ENCODE data around the gene GPR39. TPM values are rescaled to one million over a fixed set of nuclear protein-coding genes. Genes with fewer than 3 reads are reported as not detected.

The GPR39 gene
- total and polyA plus RNA-seq, 10 donors = 0.05 TPM; not detected in 9

- TF ChIP-seq POLR2AphosphoS5 (IDR thresholded peaks at IDR 0.05) (no peak), POLR2A (IDR thresholded peaks at IDR 0.05) (no peak)
- TF ChIP-seq, protein P1, sequence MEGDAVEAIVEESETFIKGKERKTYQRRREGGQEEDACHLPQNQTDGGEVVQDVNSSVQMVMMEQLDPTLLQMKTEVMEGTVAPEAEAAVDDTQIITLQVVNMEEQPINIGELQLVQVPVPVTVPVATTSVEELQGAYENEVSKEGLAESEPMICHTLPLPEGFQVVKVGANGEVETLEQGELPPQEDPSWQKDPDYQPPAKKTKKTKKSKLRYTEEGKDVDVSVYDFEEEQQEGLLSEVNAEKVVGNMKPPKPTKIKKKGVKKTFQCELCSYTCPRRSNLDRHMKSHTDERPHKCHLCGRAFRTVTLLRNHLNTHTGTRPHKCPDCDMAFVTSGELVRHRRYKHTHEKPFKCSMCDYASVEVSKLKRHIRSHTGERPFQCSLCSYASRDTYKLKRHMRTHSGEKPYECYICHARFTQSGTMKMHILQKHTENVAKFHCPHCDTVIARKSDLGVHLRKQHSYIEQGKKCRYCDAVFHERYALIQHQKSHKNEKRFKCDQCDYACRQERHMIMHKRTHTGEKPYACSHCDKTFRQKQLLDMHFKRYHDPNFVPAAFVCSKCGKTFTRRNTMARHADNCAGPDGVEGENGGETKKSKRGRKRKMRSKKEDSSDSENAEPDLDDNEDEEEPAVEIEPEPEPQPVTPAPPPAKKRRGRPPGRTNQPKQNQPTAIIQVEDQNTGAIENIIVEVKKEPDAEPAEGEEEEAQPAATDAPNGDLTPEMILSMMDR (IDR thresholded peaks at IDR 0.05 in 8 of 11, conservative IDR thresholded peaks at IDR 0.05 in 3 of 11) = no peak
- intact Hi-C loops (cut with DNase I; ENCODE audit: low total_unique reads) = no loop called here
- no peak for DNase-seq
- H3K9me3 ChIP-seq = peaks cover 0 to 6% (median 0%) of the 10 kb centered on the region in 8 donors
- H3K4me1 ChIP-seq = no peaks in the 10 kb centered on the region
- no peaks in the 10 kb centered on the region for H3K27me3 ChIP-seq (replicated peaks in 1 of 7)
- H3K36me3 ChIP-seq = no peaks in the 10 kb centered on the region
- WGBS, 5 donors = 85 to 94% (median 90%) methylated on average over 8 of the region's 8 CpGs
- no peak overlapping the region for H3K27ac ChIP-seq
- no peak overlapping the region for H3K4me3 ChIP-seq
These were observed 12.5 kb upstream of the GPR39 start for GRCh38 chr2:132404056-132404455.

DNA sequence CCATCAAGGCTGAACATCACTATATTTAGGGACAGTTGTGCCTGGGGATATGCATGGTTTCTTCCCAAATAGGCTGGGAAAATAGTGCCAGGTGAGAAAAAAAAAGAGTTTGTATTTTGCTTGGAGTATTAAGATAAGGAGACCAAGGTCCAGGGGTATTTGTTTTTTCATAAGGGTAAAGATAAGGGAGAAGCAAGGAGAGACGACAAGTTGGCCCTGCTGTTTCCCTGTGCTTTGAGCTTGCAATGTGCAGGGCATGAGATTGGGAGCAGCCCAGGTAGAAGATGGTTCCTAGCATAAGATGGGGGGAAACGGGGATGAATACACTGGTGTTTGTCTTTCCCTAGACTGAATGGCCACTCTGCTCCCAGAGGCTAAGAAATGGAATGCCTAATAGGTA is 8.8 kb upstream of the GPR39 start:
- Histone ChIP-seq H3K27ac (no peak overlapping the region), H3K4me3 (no peak overlapping the region), H3K4me1 (no peaks in the 10 kb centered on the region), H3K36me3 (no peaks in the 10 kb centered on the region), H3K9me3 (peaks cover 0 to 6% (median 0%) of the 10 kb centered on the region in 8 donors), H3K27me3 (replicated peaks in 1 of 7) (no peaks in the 10 kb centered on the region)
- no peak for DNase-seq
- intact Hi-C loops (cut with DNase I; ENCODE audit: low total_unique reads) = no loop called here
- TF ChIP-seq, protein P1 (IDR thresholded peaks at IDR 0.05 in 8 of 11, conservative IDR thresholded peaks at IDR 0.05 in 3 of 11) = no peak
- TF ChIP-seq POLR2A (IDR thresholded peaks at IDR 0.05) (no peak), POLR2AphosphoS5 (IDR thresholded peaks at IDR 0.05) (no peak)
- 52 to 80% (median 76%) methylated on average over 2 of the region's 2 CpGs for WGBS, 5 donors

DNA sequence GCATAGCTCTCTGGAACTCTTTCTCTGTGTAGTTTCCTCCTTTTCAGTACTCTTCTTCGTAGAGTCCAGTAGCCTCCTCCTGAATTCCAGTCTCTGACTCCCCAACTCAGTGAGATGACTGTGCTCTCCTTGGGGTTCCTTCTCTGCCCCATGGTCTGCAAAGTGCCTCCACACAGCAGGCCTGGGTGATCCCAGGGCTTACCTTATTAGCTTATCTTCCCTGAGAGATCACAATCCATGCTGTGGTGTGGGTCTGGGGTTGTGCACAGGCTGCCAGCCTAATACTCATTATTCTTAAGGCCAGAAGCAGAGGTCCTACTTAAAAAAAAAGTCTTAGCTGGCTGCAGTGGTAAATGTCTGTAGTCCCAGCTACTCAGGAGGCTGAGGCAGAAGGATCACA is 4.6 kb upstream of the GPR39 start:
- H3K9me3 ChIP-seq = no peaks in the 10 kb centered on the region
- TF ChIP-seq POLR2A (IDR thresholded peaks at IDR 0.05) (no peak), POLR2AphosphoS5 (IDR thresholded peaks at IDR 0.05) (no peak)
- TF ChIP-seq, protein P1 (IDR thresholded peaks at IDR 0.05 in 8 of 11, conservative IDR thresholded peaks at IDR 0.05 in 3 of 11) = no peak
- intact Hi-C loops (cut with DNase I; ENCODE audit: low total_unique reads) = no loop called here

GRCh38 chr2:132414081-132414480 is 2.5 kb upstream of the GPR39 start:
- H3K9me3 ChIP-seq = no peaks in the 10 kb centered on the region
- no peak for DNase-seq
- no peaks in the 10 kb centered on the region for H3K36me3 ChIP-seq
- 72 to 84% (median 81%) methylated on average over 6 of the region's 6 CpGs for WGBS, 5 donors
- H3K4me1 ChIP-seq = peaks cover 0 to 16% (median 3%) of the 10 kb centered on the region in 6 donors
- no peak overlapping the region for H3K27ac ChIP-seq
- no peak overlapping the region for H3K4me3 ChIP-seq
- intact Hi-C loops (cut with DNase I; ENCODE audit: low total_unique reads) = no loop called here
- TF ChIP-seq, protein P1 (IDR thresholded peaks at IDR 0.05 in 8 of 11, conservative IDR thresholded peaks at IDR 0.05 in 3 of 11) = no peak
- no peak for TF ChIP-seq POLR2AphosphoS5 (IDR thresholded peaks at IDR 0.05)
- TF ChIP-seq POLR2A (IDR thresholded peaks at IDR 0.05) = no peak
- peaks cover 0 to 39% (median 6%) of the 10 kb centered on the region in 7 donors for H3K27me3 ChIP-seq (replicated peaks in 1 of 7)

More for the DNA sequence above, 4.6 kb upstream of the GPR39 start:
- H3K36me3 ChIP-seq = no peaks in the 10 kb centered on the region
- peaks cover 0 to 16% (median 3%) of the 10 kb centered on the region in 6 donors for H3K4me1 ChIP-seq
- H3K27ac ChIP-seq = no peak overlapping the region
- WGBS, 5 donors = 68 to 87% (median 72%) methylated on average over 1 of the region's 1 CpG
- H3K27me3 ChIP-seq (replicated peaks in 1 of 7) = peaks cover 0 to 29% (median 6%) of the 10 kb centered on the region in 7 donors
- no peak overlapping the region for H3K4me3 ChIP-seq
- no peak for DNase-seq

All from spleen (tissue), 11 donors.